HCT116 (cell line): ENCODE results near the gene SPATA22. TPM values are rescaled to one million over a fixed set of nuclear protein-coding genes. Genes with fewer than 3 reads are reported as not detected.

Source experiments
- ATAC-seq: fragments of 200-7000 bp; cut with Tn5 transposase; 2 replicates; pipeline ENCODE4 v1.9.1; 2020; ENCODE audit warnings: mild to moderate bottlenecking, moderate library complexity
- BruUV-seq: library from RNA; stranded (reverse); fragments of 400-500 nt; replicated peaks from 2 replicates; lab custom pipeline; 2021; lab: Mats Ljungman, UMichigan
- CTCF ChIA-PET: fragments of 300-600 bp; sonication (Branson Sonifier 250); formaldehyde crosslinking; loops from one replicate; lab custom pipeline; 2021; ENCODE audit warnings: antibody characterized with exemption; lab: Charles Lee
- POLR2A ChIA-PET: fragments of 300-600, 350-600 bp; sonication (Branson Sonifier 250); formaldehyde crosslinking; loops from one replicate; lab custom pipeline; 2021; ENCODE audit warnings: antibody characterized with exemption; lab: Charles Lee
- RAD21 ChIA-PET, 2 experiments: fragments of 300-600 bp; sonication (Branson Sonifier 250); formaldehyde crosslinking; loops; one replicate each; lab custom pipeline; 2023; ENCODE audit warnings: low total read pairs in 2 of 2; ENCODE audit not compliant: uncharacterized antibody in 2 of 2, unreplicated experiment in 2 of 2, low non-redundant PET in 1 of 2; lab: Charles Lee
- DNase-seq: peaks from one replicate; pipeline ENCODE4 v3.0.0-alpha.2; 2010; ENCODE audit warnings: low read depth, low spot score
- H2AFZ ChIP-seq: fragments of 200-600 bp; shearing (Covaris generic), sonication (generic); 2 replicates; pipeline ENCODE4 v1.6.1; 2017; ENCODE audit warnings: low read depth, mixed run types, mixed read lengths, antibody characterized with exemption, low read length; ENCODE audit not compliant: poor library complexity, severe bottlenecking
- H3K27ac ChIP-seq: 2 replicates; pipeline ENCODE4 v1.5.1; 2012; ENCODE audit warnings: low read depth, low read length
- H3K27me3 ChIP-seq: fragments of 200-600 bp; sonication (generic); 2 replicates; pipeline ENCODE4 v1.6.1; 2016; ENCODE audit warnings: mixed run types, low read length, mixed read lengths; ENCODE audit not compliant: insufficient read depth
- H3K36me3 ChIP-seq, 2 experiments: fragments of 200-500 bp in 1 of 2; fragments of 200-600 bp in 1 of 2; sonication (Bioruptor generic) in 1 of 2; sonication (generic) in 1 of 2; 2 replicates each; pipeline versions ENCODE4 v1.5.1 to v1.6.1; 2014 to 2016; ENCODE audit warnings: low read length in 2 of 2, inconsistent platforms in 1 of 2, mixed read lengths in 1 of 2, mixed run types in 1 of 2; ENCODE audit not compliant: insufficient read depth in 2 of 2, control insufficient read depth in 1 of 2
- H3K4me1 ChIP-seq, 2 experiments: fragments of 200-600 bp in 1 of 2; sonication (generic) in 1 of 2; 2 replicates each; pipeline versions ENCODE4 v1.5.1 to v1.6.1; 2012 to 2017; ENCODE audit warnings: low read length in 2 of 2, inconsistent platforms in 1 of 2, mild to moderate bottlenecking in 1 of 2, mixed read lengths in 1 of 2, mixed run types in 1 of 2, moderate library complexity in 1 of 2; ENCODE audit not compliant: insufficient read depth in 2 of 2, control insufficient read depth in 1 of 2
- H3K4me2 ChIP-seq: fragments of 200-600 bp; sonication (generic); 2 replicates; pipeline ENCODE4 v1.6.1; 2017; ENCODE audit warnings: mixed run types, low read length, mixed read lengths
- H3K4me3 ChIP-seq, 2 experiments: fragments of 200-600 bp in 1 of 2; sonication (generic) in 1 of 2; replicated peaks in 1 of 2; 2 replicates each; pipeline ENCODE4 v1.5.1; 2011 to 2016; ENCODE audit warnings: low read length in 2 of 2, control low read depth in 1 of 2, low read depth in 1 of 2, mild to moderate bottlenecking in 1 of 2, mixed read lengths in 1 of 2, mixed run types in 1 of 2
- H3K79me2 ChIP-seq: fragments of 200-600 bp; sonication (generic); 2 replicates; pipeline ENCODE4 v1.6.1; 2017; ENCODE audit warnings: mild to moderate bottlenecking, mixed run types, low read length, moderate library complexity, mixed read lengths; ENCODE audit not compliant: insufficient read depth
- H3K9ac ChIP-seq: fragments of 200-600 bp; sonication (generic); 2 replicates; pipeline ENCODE4 v1.6.1; 2016; ENCODE audit warnings: low read length, mixed read lengths
- H3K9me2 ChIP-seq: fragments of 200-600 bp; sonication (generic), shearing (Covaris generic); 2 replicates; pipeline ENCODE4 v1.6.1; 2017; ENCODE audit warnings: mixed run types, mild to moderate bottlenecking, moderate library complexity; ENCODE audit not compliant: insufficient read depth
- H3K9me3 ChIP-seq, 2 experiments: fragments of 200-500 bp in 1 of 2; fragments of 200-600 bp in 1 of 2; sonication (Bioruptor generic) in 1 of 2; sonication (generic) in 1 of 2; 2 replicates each; pipeline ENCODE4 v1.6.1; 2014 to 2017; ENCODE audit warnings: low read length in 2 of 2, mixed read lengths in 2 of 2, inconsistent platforms in 1 of 2, low read depth in 1 of 2, mild to moderate bottlenecking in 1 of 2, mixed run types in 1 of 2, moderate library complexity in 1 of 2; ENCODE audit not compliant: control insufficient read depth in 1 of 2, insufficient read depth in 1 of 2
- H4K20me1 ChIP-seq: fragments of 200-600 bp; sonication (generic), shearing (Covaris generic); 2 replicates; pipeline ENCODE4 v1.6.1; 2017; ENCODE audit warnings: mixed run types, mild to moderate bottlenecking, moderate library complexity; ENCODE audit not compliant: insufficient read depth
- ATF3 ChIP-seq: IDR thresholded peaks from 2 replicates; pipeline ENCODE4 v1.6.1; 2012
- CEBPB ChIP-seq: IDR thresholded peaks from 2 replicates; pipeline ENCODE4 v1.6.1; 2012; ENCODE audit warnings: low read depth
- CTCF ChIP-seq, 3 experiments: fragments of 200-600 bp in 1 of 3; sonication (generic) in 1 of 3; IDR thresholded peaks in 2 of 3; conservative IDR thresholded peaks in 1 of 3; 2 replicates each; pipeline ENCODE4 v1.5.1; 2012 to 2017; ENCODE audit warnings: low read depth in 2 of 3, low read length in 2 of 3, antibody characterized with exemption in 1 of 3, borderline replicate concordance in 1 of 3, control low read depth in 1 of 3, mild to moderate bottlenecking in 1 of 3, mixed read lengths in 1 of 3, mixed run types in 1 of 3, moderate library complexity in 1 of 3; ENCODE audit not compliant: insufficient read depth in 1 of 3
- ELF1 ChIP-seq: IDR thresholded peaks from 2 replicates; pipeline ENCODE4 v1.6.1; 2012; ENCODE audit warnings: low read depth, borderline replicate concordance
- EZH2phosphoT487 ChIP-seq: fragments of 200-600 bp; IDR thresholded peaks from 2 replicates; pipeline ENCODE4 v1.6.1; 2018; ENCODE audit warnings: antibody characterized with exemption, borderline replicate concordance
- JUND ChIP-seq: IDR thresholded peaks from 2 replicates; pipeline ENCODE4 v1.6.1; 2012
- MAX ChIP-seq: IDR thresholded peaks from 2 replicates; pipeline ENCODE4 v1.6.1; 2012
- POLR2A ChIP-seq: IDR thresholded peaks from 2 replicates; pipeline ENCODE4 v1.7.0; 2011; ENCODE audit warnings: borderline replicate concordance; ENCODE audit not compliant: insufficient read depth, insufficient read length; ENCODE audit errors: extremely low read depth
- REST ChIP-seq: IDR thresholded peaks from 2 replicates; pipeline ENCODE4 v1.6.1; 2012; ENCODE audit warnings: low read depth
- SIN3A ChIP-seq: IDR thresholded peaks from 2 replicates; pipeline ENCODE4 v1.6.1; 2012; ENCODE audit warnings: low read depth
- SP1 ChIP-seq: IDR thresholded peaks from 2 replicates; pipeline ENCODE4 v1.6.1; 2012; ENCODE audit warnings: low read depth
- ZBTB33 ChIP-seq: IDR thresholded peaks from 2 replicates; pipeline ENCODE4 v1.6.1; 2011; ENCODE audit warnings: mild to moderate bottlenecking, low read length, moderate library complexity; ENCODE audit not compliant: insufficient replicate concordance; ENCODE audit errors: extremely low read depth
- ZNF274 ChIP-seq: fragments of 200-500 bp; sonication (Bioruptor generic); IDR thresholded peaks from 2 replicates; pipeline ENCODE4 v1.6.1; 2014; ENCODE audit warnings: mild to moderate bottlenecking, low read depth, low read length, inconsistent platforms
- intact Hi-C: fragments of 100-400 bp; cut with micrococcal nuclease; formaldehyde crosslinking; loops from 2 replicates; pipeline ENCODE4 v1.10.0; 2022
- total RNA-seq: library from RNA; stranded (reverse); gene quantifications from one replicate; pipeline ENCODE4 v1.2.1, GENCODE V29; 2021; ENCODE audit not compliant: unreplicated experiment

The SPATA22 gene
- total RNA-seq, 1 experiment from 2014 or later, result not detected

- H3K4me2 ChIP-seq, result no peak overlapping the region
- CTCF ChIA-PET, result no interaction called here
- no peak overlapping the region for H3K27ac ChIP-seq
- intact Hi-C loops, result no loop called here
- H3K4me3 ChIP-seq, result no peak overlapping the region
- no peak for TF ChIP-seq REST
- no peak for TF ChIP-seq SIN3A
- no peak for TF ChIP-seq POLR2A
- no peak for TF ChIP-seq CEBPB
- no peak for TF ChIP-seq ZBTB33
- no peak for TF ChIP-seq ELF1
- no peak for TF ChIP-seq CTCF (IDR thresholded peaks at IDR 0.05 in 2 of 3, conservative IDR thresholded peaks at IDR 0.05 in 1 of 3; ENCODE audit: borderline replicate concordance in 1 of 3, insufficient read depth in 1 of 3, low read depth in 2 of 3, low read length in 2 of 3)
- no peak for TF ChIP-seq EZH2phosphoT487
- TF ChIP-seq ZNF274, result no peak
- no peak for TF ChIP-seq MAX
- TF ChIP-seq SP1, result no peak
- no peak for TF ChIP-seq ATF3
- no peak for TF ChIP-seq JUND
- no peaks in the 10 kb centered on the region for H3K4me1 ChIP-seq
- H4K20me1 ChIP-seq, result no peaks in the 10 kb centered on the region
- no TSS peak for BruUV-seq
- H3K36me3 ChIP-seq, result no peaks in the 10 kb centered on the region
- H3K9ac ChIP-seq, result no peak overlapping the region
- no peaks in the 10 kb centered on the region for H3K9me3 ChIP-seq
- H3K79me2 ChIP-seq, result no peaks in the 10 kb centered on the region
- H3K9me2 ChIP-seq, result no peaks in the 10 kb centered on the region
- RAD21 ChIA-PET, result no interaction called here
- POLR2A ChIA-PET, result no interaction called here
- no peak for DNase-seq
- no peak for ATAC-seq
- H2AFZ ChIP-seq, result no peak overlapping the region
- H3K27me3 ChIP-seq, result peaks cover 56% of the 10 kb centered on the region
These were observed 33.3 kb downstream of the SPATA22 start for GRCh38 chr17:3438368-3438767.
